ENCODE results near the gene VEGFD.

VEGFD gene

DNA sequence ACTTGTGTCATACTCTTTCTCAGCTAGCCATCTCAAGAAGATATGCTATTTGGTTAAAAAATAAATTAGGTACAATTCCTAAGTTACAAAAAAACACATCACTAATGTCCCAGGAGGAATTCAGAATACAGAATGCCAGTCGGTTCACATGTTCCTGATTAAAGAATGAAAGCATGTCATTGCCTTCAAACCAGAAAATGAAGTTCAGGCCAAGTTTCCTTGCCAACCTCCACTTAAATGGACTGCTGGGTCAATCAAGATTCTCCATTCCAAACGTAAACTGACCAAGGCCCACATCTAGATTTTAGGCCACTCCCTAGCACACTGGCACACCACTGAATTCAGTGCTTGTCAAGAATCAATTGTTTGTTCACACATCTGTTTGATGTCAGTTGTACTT is 55.4 kb downstream of the VEGFD start:
- TF ChIP-seq, protein P1, sequence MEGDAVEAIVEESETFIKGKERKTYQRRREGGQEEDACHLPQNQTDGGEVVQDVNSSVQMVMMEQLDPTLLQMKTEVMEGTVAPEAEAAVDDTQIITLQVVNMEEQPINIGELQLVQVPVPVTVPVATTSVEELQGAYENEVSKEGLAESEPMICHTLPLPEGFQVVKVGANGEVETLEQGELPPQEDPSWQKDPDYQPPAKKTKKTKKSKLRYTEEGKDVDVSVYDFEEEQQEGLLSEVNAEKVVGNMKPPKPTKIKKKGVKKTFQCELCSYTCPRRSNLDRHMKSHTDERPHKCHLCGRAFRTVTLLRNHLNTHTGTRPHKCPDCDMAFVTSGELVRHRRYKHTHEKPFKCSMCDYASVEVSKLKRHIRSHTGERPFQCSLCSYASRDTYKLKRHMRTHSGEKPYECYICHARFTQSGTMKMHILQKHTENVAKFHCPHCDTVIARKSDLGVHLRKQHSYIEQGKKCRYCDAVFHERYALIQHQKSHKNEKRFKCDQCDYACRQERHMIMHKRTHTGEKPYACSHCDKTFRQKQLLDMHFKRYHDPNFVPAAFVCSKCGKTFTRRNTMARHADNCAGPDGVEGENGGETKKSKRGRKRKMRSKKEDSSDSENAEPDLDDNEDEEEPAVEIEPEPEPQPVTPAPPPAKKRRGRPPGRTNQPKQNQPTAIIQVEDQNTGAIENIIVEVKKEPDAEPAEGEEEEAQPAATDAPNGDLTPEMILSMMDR (IDR thresholded peaks at IDR 0.05; ENCODE audit: low read depth, low read length): no peak
- no peaks in the 10 kb centered on the region for H3K9me3 ChIP-seq (ENCODE audit: severe bottlenecking)
- H3K4me3 ChIP-seq (ENCODE audit: low read depth, low read length): no peak overlapping the region
- no peak for DNase-seq
- H3K27ac ChIP-seq: no peak overlapping the region
- H3K36me3 ChIP-seq: no peaks in the 10 kb centered on the region; the same call in 1 of the 2 replicates
- peaks cover 4% of the 10 kb centered on the region for H3K27me3 ChIP-seq (ENCODE audit: insufficient read depth, low read depth, severe bottlenecking)

DNA sequence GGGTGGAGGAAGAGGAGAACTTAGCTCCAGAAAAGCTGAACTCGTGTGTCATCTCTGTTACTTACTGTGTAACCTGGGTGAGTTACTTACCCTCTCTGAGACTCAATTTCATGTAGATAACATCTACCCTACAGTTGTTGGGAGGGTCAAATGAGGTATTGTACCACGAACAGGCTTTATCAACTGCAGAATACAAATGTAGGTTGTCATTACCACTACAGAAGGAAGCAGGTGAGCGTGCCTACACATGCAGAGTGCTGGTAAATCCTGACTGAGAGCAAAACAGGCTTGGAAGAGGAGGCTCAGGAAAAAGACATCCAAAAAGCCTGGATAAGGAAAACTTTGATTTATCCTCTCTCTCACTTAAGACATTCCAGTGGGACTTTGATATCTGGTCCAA is 56.1 kb downstream of the VEGFD start:
- no peaks in the 10 kb centered on the region; the same call in 1 of the 2 replicates for H3K36me3 ChIP-seq
- no peaks in the 10 kb centered on the region for H3K9me3 ChIP-seq (ENCODE audit: severe bottlenecking)
- no peak overlapping the region for H3K4me3 ChIP-seq (ENCODE audit: low read depth, low read length)

DNA sequence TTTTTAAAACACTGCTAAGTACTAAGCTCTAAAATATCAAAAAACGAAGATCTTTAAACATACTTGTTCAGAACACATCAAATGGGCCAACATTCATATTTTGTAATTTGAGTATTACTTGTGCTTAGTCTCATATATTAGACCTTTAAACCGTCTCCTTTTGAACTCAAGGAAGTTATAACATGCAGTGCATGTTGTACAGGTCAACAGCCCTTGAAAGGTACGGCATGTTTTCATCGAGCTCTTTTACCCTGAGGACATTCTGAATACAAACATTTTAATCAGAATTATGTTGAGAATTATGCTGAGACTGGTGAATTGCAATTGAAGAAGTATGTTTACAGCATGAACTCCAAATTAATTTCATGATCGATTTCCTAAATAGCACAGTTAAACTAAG is 61.7 kb downstream of the VEGFD start:
- Histone ChIP-seq H3K36me3 (no peaks in the 10 kb centered on the region), H3K27ac (no peak overlapping the region), H3K27me3 (ENCODE audit: insufficient read depth, low read depth, severe bottlenecking) (peaks cover 5% of the 10 kb centered on the region), H3K9me3 (ENCODE audit: severe bottlenecking) (no peaks in the 10 kb centered on the region), H3K4me3 (ENCODE audit: low read depth, low read length) (no peak overlapping the region)
- DNase-seq: no peak
- TF ChIP-seq, protein P1 (IDR thresholded peaks at IDR 0.05; ENCODE audit: low read depth, low read length): no peak

More for the DNA sequence above, 56.1 kb downstream of the VEGFD start:
- Histone ChIP-seq H3K27ac (no peak overlapping the region), H3K27me3 (ENCODE audit: insufficient read depth, low read depth, severe bottlenecking) (peaks cover 4% of the 10 kb centered on the region)
- TF ChIP-seq, protein P1 (IDR thresholded peaks at IDR 0.05; ENCODE audit: low read depth, low read length): no peak
- no peak for DNase-seq

DNA sequence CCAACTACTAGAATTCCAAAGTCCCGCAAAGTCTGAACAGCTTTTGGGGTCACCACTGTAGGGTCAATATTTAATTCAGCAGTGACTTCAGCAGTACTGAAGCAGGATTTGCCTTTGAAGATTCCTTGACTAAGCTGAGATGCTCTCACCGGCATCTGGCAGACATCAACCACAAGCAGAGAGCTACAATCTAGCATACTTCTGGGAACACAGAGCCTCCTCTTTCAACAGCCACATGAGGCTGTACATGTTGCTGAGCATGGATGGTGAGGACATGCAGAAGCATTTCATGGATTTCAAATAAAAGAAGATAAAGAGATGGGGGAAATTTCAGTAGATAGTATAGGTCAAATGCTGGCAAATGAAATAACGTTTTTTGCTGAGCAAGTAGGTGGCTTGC is 62.1 kb downstream of the VEGFD start:
- Histone ChIP-seq H3K27ac (no peak overlapping the region), H3K4me3 (ENCODE audit: low read depth, low read length) (no peak overlapping the region), H3K36me3 (no peaks in the 10 kb centered on the region), H3K9me3 (ENCODE audit: severe bottlenecking) (no peaks in the 10 kb centered on the region), H3K27me3 (ENCODE audit: insufficient read depth, low read depth, severe bottlenecking) (peaks cover 5% of the 10 kb centered on the region)
- DNase-seq: no peak
- TF ChIP-seq, protein P1 (IDR thresholded peaks at IDR 0.05; ENCODE audit: low read depth, low read length): no peak

DNA sequence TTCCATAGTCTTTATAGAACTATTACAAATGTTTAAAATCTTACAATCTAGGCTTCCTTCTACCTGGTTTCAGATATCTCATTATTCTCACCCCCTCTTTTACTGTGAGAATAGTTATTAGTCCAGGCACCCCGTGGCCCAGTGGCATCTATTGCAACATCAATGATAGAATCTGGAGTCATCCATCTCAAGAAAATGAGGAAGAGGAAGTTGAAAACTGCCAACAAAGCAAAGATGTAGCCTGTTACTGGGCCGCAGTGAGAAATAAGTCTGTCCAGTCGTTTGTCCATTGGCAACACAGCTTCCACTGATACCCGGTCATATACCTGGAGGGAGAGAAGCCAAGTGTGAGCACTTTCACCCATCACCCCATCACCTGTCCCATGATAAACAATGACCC is 62.8 kb downstream of the VEGFD start:
- DNase-seq: no peak
- H3K27ac ChIP-seq: no peak overlapping the region
- TF ChIP-seq, protein P1 (IDR thresholded peaks at IDR 0.05; ENCODE audit: low read depth, low read length): no peak
- no peaks in the 10 kb centered on the region for H3K9me3 ChIP-seq (ENCODE audit: severe bottlenecking)
- H3K4me3 ChIP-seq (ENCODE audit: low read depth, low read length): no peak overlapping the region
- H3K27me3 ChIP-seq (ENCODE audit: insufficient read depth, low read depth, severe bottlenecking): peaks cover 5% of the 10 kb centered on the region
- H3K36me3 ChIP-seq: no peaks in the 10 kb centered on the region

DNA sequence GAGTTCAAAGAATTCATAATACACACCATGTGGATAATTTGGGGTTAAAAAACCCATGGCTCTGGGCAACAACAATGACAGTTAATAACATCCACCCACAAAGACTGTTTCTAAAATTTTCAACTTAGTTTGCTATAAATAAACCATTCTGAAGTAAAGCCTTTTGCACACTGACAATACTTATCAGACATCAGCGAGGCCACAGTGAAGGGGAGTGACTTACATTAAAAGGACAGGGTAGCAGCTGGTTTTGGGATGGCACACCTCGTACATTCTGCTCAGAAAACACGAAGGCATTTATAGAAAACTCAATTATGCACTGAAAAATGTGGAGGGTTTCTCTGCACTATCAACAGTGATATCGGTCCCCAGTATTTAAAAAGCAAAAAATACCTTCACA is 63.9 kb downstream of the VEGFD start:
- Histone ChIP-seq H3K36me3 (no peaks in the 10 kb centered on the region), H3K27ac (no peak overlapping the region), H3K27me3 (ENCODE audit: insufficient read depth, low read depth, severe bottlenecking) (peaks cover 3% of the 10 kb centered on the region), H3K4me3 (ENCODE audit: low read depth, low read length) (no peak overlapping the region), H3K9me3 (ENCODE audit: severe bottlenecking) (no peaks in the 10 kb centered on the region)
- TF ChIP-seq, protein P1 (IDR thresholded peaks at IDR 0.05; ENCODE audit: low read depth, low read length): no peak
- no peak for DNase-seq
